ENCODE measurements around the gene RELL1.
"Not testable (repeated sequence)": the region's sequence is repeated elsewhere in the genome, so short reads cannot be mapped to it uniquely, and the experiment has no call there.

The RELL1 gene

GRCh38 chr4:37693030-37693429 is 6.9 kb upstream of the RELL1 start:
- DNase-seq (ENCODE audit: low read depth in 2 of 2): no peak

GRCh38 chr4:37690976-37691375 is 4.8 kb upstream of the RELL1 start:
- no peak for DNase-seq (ENCODE audit: low read depth in 2 of 2)

- DNase-seq (ENCODE audit: low read depth in 2 of 2): no peak
These were observed 3.3 kb upstream of the RELL1 start for GRCh38 chr4:37689353-37690095.

- no peak for DNase-seq (ENCODE audit: low read depth in 2 of 2)
These were observed 1.5 kb upstream of the RELL1 start for GRCh38 chr4:37687681-37688080.

DNA sequence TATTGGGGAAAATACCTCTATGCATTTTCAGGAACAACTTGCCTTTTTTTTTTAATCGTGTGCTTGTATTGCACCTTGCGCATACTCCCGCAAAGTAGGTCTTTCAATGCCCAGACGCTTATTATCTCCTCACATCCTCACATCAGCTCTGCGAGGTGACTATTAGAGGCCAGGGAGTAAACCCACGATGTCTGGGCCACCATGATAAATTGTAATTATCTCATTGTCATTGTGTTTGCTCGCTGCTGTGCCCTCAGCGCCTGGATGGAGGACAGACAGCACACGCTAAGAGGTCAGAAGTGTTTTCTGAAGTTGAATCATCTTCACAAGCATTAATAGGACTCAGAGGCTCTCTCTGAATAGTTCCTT is 1.0 kb upstream of the RELL1 start:
- DNase-seq (ENCODE audit: low read depth in 2 of 2): no peak

DNA sequence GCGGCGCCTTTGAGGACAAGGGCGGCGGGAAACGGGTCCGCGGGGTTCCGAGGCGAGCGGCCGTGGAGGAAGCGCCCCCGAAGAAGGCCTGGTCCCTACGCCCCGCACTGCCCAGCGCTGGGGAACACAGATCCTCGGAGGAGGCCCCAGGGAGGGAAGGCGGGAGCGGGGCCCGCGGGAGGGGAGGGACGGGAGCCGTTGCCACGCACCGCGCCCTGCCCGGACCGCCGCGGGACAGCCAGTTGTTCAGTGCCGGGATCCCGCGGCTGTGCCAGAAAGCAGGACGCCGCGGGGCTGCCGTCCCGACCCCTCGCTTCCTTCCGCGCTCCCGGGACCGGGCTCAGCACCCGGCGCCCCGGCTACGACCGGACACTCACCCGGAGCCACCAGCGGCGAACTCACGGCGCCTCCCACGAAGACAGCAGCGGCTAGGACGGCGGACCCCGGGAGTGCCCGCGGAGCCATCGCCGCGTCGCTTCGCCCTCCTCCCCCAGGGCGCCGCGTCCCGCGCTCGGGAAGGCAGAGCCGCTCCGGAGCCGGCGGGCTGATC is 278 bp downstream of the RELL1 start:
- DNase-seq (ENCODE audit: low read depth in 2 of 2): peak; percentile 8 to 25

GRCh38 chr4:37685161-37685822 is 884 bp downstream of the RELL1 start:
- DNase-seq (ENCODE audit: low read depth in 2 of 2): no peak

DNA sequence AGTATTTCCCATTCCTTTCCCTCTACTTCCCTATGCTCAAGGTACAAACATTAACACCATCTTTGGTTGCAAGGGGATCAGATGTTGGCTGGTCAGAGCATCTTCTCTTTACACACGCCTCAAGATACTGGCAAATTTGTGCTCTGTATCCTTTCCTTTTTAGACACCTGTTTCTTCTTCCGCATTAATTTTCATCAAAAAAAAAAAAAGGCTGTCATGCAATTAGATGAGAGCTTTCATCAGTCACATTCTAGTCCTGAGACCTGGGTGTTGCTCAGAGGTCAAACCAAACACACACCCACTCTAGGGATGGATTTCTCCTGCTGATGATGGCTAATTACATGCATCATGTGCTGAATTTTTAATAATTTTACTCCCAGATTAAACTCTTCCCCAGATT is 2.0 kb downstream of the RELL1 start:
- no peak for DNase-seq (ENCODE audit: low read depth in 2 of 2)

GRCh38 chr4:37682701-37683401 is 3.3 kb downstream of the RELL1 start:
- DNase-seq (ENCODE audit: low read depth in 2 of 2): no peak

DNA sequence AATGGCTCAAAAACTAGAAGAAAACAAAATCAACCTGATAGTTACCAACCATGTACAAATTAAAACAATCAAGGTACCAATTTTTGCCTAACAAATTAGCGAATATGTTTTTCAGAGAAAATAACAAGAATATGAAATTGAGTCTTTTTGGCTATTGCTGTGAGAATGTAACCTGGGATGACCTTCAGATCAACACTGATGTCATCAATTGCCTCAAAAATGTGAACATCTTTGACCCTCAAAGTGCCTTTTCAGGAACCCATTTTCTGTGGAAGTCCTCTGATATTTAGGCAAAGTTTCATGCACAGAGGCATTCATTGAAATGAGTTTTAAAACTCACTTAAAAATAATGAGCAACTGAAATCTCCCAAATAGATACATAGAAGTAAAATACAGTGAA is 6.1 kb downstream of the RELL1 start:
- DNase-seq (ENCODE audit: low read depth in 2 of 2): no peak

DNA sequence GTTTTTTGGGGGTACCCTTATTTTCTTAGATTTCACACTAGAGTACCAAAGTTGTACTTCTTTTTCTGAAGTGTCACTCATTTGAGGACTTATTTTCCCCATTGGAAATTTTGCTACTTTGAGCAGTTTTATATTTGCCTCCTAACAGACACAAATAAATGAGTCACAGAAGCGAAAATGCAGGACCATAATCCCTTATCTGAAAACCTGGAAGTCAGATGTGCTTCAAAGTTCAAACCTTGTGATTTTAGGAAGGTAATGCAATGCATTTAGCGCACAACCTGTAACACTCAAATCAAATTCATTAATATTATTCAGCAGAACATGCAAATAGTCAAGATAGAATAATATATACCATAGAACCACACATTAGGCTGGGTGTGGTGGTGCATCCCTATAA is 6.9 kb downstream of the RELL1 start:
- DNase-seq (ENCODE audit: low read depth in 2 of 2): no peak

- DNase-seq (ENCODE audit: low read depth in 2 of 2): no peak
These were observed 7.6 kb downstream of the RELL1 start for GRCh38 chr4:37678624-37679023.

GRCh38 chr4:37675587-37676290 is 10.4 kb downstream of the RELL1 start:
- no peak for DNase-seq (ENCODE audit: low read depth in 2 of 2)

- no peak for DNase-seq (ENCODE audit: low read depth in 2 of 2)
These were observed 11.7 kb downstream of the RELL1 start for GRCh38 chr4:37674439-37674838.

DNA sequence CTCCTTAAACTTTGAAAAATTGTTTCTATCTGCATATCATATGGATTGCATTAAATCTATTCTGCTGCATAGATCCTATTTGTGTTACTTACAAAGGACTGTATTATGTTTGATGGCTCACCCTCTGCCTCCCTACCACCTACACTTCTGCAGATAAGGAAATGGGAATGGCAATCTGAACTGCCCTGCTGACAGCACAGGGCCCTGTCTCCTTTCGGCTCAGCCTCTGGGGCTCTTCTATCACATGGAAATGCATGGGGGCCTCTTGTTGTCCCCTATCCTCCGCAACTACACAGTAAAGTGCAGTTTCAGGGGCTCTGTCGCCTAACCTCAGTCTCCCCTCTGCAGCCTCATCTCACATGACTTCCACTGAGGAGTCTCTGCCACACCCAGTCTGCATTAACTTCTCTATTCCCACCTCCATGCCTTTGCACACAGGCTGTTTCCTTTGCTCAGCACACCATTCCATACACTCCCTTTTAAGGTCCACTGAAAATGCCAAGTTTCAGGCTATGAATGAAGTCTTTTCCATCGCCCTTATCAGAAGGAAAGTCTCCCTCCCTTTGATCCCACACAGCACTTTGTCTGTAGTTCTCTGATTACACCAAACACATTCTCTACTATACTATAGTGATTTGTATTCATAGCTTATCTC is 12.5 kb downstream of the RELL1 start:
- no peak for DNase-seq (ENCODE audit: low read depth in 2 of 2)

DNA sequence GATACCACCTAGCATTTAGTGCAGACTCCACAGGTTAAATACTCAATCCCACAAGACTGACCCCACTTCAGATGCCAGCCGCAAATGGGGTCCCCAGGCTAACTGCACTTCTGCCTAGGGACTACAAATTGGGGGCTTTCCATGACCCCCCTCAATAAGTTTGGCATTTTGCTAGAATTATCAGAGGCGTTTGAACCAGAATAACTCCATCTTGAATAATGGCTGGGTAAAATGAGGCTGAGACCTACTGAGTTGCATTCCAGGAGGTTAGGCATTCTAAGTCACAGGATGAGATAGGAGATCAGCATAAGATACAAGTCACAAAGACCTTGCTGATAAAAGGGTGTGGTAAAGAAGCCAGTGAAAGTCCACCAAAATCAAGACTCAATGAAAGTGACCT is 15.1 kb downstream of the RELL1 start:
- no peak for DNase-seq (ENCODE audit: low read depth in 2 of 2)

- no peak for DNase-seq (ENCODE audit: low read depth in 2 of 2)
These were observed 15.9 kb downstream of the RELL1 start for GRCh38 chr4:37670249-37670648.

DNA sequence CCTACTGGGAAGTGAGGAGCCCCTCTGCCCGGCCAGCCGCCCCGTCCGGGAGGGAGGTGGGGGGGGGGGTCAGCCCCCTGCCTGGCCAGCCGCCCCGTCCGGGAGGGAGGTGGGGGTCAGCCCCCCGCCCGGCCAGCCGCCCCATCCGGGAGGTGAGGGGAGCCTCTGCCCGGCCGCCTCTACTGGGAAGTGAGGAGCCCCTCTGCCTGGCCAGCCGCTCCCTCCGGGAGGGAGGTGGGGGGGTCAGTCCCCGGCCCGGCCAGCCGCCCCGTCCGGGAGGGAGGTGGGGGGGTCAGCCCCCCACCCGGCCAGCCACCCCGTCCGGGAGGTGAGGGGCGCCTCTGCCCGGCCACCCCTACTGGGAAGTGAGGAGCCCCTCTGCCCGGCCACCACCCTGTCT is 17.1 kb downstream of the RELL1 start:
- not testable (repeated sequence) for DNase-seq (ENCODE audit: low read depth in 2 of 2)

DNA sequence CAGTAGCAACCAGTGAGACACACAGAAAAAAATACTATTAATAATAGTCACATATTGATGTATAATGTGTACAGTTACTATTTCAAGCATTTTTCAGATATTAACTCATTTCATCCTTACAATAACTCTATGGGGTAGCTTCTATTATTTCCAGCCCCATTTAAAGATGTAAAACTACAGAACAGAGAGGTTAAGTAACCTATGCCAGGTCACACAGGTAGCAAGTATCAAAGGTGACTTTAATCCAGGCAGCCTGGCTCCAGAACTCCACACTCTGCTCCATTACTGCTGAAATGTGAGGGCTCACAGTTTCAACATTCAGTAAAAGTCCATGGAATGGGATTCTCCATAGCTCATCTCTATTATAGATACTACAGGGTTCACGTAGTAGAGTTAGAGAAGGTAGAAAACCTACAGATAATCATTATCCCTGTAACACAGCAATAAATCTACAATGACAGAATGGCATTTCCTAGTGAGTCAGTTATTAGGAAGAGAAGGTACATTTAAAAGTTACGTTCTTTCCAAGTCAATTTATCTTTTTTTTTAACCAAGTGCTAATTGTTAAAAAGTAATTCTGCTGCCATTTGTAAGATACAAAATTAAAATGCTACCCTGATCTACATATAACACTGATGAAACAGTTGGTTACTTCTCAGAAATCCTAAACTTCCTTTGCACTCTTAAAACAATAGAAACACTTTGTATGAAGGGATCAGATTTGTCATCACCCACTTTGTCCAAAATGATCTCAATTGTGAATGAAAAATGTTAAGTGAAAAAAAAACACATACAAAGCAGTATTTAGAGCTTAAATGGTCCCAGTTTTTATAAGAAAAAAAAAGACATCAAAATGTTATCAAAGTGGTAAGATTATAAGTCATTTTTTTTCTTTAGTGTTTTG is 18.7 kb downstream of the RELL1 start:
- DNase-seq (ENCODE audit: low read depth in 2 of 2): no peak

GRCh38 chr4:37666625-37667071 is 19.5 kb downstream of the RELL1 start:
- no peak for DNase-seq (ENCODE audit: low read depth in 2 of 2)
